Measurements from ENCODE around the gene ASCL2. TPM values are rescaled to one million over a fixed set of nuclear protein-coding genes. Genes with fewer than 3 reads are reported as not detected.

Gene ASCL2
- total RNA-seq, 1 experiment from 2014 or later: 0.35 TPM

DNA sequence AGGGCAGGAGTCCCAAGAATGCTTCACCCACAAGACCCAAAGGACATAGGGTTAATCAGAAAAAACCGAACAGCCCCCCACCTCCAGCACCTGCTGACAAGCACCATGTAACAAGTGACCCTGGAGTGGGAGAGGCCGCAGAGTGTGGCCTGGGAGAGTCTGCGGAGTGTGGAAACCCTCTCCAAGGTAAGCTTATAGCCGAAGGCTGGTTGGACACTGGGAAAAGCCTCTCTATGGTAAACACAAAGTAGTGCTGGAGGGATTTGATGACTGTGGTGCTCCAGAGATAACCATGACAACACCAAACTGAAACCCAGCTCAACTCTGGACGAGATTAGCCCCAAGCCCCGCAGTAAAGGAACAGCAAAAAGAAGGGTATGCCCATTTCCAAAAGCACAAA is 19.2 kb downstream of the ASCL2 start:
- no peak overlapping the region for H3K18ac ChIP-seq (ENCODE audit: insufficient read length, low read depth, low read length)
- no peak overlapping the region for H3K4me3 Mint-ChIP-seq
- no peak overlapping the region for H2AK5ac ChIP-seq (ENCODE audit: insufficient read length, low read length)
- no peak overlapping the region for H2BK120ac ChIP-seq (ENCODE audit: low read depth, low read length, poor library complexity, severe bottlenecking)
- DNase-seq: no peak
- H3K4ac ChIP-seq (ENCODE audit: low read depth, low read length): no peak overlapping the region
- H3K27ac Mint-ChIP-seq: no peak overlapping the region
- no peak overlapping the region for H2BK20ac ChIP-seq (ENCODE audit: low read depth, low read length, poor library complexity, severe bottlenecking)
- no peaks in the 10 kb centered on the region for H3K9me3 ChIP-seq (ENCODE audit: control insufficient read depth, low read depth, low read length)
- H4K20me1 ChIP-seq (ENCODE audit: control insufficient read depth, insufficient read depth, insufficient read length): no peaks in the 10 kb centered on the region
- no peak overlapping the region for H3K4me2 ChIP-seq (ENCODE audit: insufficient read depth, insufficient read length, low read length)
- H3K27ac ChIP-seq (ENCODE audit: insufficient read length, low read depth, low read length): no peak overlapping the region
- no peaks in the 10 kb centered on the region; a peak in 1 of 7 replicates for H3K36me3 Mint-ChIP-seq (ENCODE audit: insufficient read depth in 1 of 3, low read depth in 3 of 3)
- H3K9ac ChIP-seq (ENCODE audit: extremely low read depth, insufficient read length, low read length): no peak overlapping the region
- peaks cover 3% of the 10 kb centered on the region; the same call in 1 of the 2 replicates for H3K27me3 ChIP-seq (ENCODE audit: insufficient read depth, low read length)
- peaks cover 62% of the 10 kb centered on the region for H3K27me3 Mint-ChIP-seq (ENCODE audit: low read depth)
- H3K23ac ChIP-seq (ENCODE audit: insufficient read length, low read depth, low read length): no peak overlapping the region
- no peaks in the 10 kb centered on the region for H3K4me1 ChIP-seq (ENCODE audit: insufficient read depth, low read length)
- no CpG with 5 or more reads among the region's 6 CpGs for whole genome bisulfite sequencing (ENCODE audit: extremely low coverage, insufficient read length, low lambda C conversion rate)
- no peak overlapping the region for H2BK5ac ChIP-seq (ENCODE audit: insufficient read length, low read length)
- no peak overlapping the region for H4K5ac ChIP-seq (ENCODE audit: insufficient read length, low read depth, low read length)
- H3K23me2 ChIP-seq (ENCODE audit: insufficient read length, low read depth, low read length, poor library complexity, severe bottlenecking): peaks cover 2% of the 10 kb centered on the region
- no peak overlapping the region for H3K14ac ChIP-seq (ENCODE audit: insufficient read depth, low read length)
- H3T11ph ChIP-seq (ENCODE audit: low read length): no peak overlapping the region
- H3K79me2 ChIP-seq (ENCODE audit: insufficient read depth, low read length): no peaks in the 10 kb centered on the region
- no peaks in the 10 kb centered on the region for H3K79me1 ChIP-seq (ENCODE audit: insufficient read depth, low read depth, low read length, poor library complexity, severe bottlenecking)
- H3K9me3 Mint-ChIP-seq: peaks cover 0 to 16% of the 10 kb centered on the region in 2 experiments; a peak in 3 of 5 replicates
- TF ChIP-seq, protein P1, sequence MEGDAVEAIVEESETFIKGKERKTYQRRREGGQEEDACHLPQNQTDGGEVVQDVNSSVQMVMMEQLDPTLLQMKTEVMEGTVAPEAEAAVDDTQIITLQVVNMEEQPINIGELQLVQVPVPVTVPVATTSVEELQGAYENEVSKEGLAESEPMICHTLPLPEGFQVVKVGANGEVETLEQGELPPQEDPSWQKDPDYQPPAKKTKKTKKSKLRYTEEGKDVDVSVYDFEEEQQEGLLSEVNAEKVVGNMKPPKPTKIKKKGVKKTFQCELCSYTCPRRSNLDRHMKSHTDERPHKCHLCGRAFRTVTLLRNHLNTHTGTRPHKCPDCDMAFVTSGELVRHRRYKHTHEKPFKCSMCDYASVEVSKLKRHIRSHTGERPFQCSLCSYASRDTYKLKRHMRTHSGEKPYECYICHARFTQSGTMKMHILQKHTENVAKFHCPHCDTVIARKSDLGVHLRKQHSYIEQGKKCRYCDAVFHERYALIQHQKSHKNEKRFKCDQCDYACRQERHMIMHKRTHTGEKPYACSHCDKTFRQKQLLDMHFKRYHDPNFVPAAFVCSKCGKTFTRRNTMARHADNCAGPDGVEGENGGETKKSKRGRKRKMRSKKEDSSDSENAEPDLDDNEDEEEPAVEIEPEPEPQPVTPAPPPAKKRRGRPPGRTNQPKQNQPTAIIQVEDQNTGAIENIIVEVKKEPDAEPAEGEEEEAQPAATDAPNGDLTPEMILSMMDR (conservative IDR thresholded peaks at IDR 0.05): no peak
- no peak overlapping the region for H4K91ac ChIP-seq (ENCODE audit: insufficient read length, low read depth, low read length)
- H3K56ac ChIP-seq (ENCODE audit: insufficient read length, low read depth, low read length): no peak overlapping the region
- no peaks in the 10 kb centered on the region for H3K4me1 Mint-ChIP-seq
- no peak overlapping the region for H4K8ac ChIP-seq (replicated peaks; ENCODE audit: insufficient read length, low read depth, low read length)
- H2BK15ac ChIP-seq (ENCODE audit: low read depth, low read length): no peak overlapping the region
- H2AFZ ChIP-seq (ENCODE audit: low read length): no peak overlapping the region
- H2BK12ac ChIP-seq (ENCODE audit: insufficient read length, low read depth, low read length): no peak overlapping the region

Data from H9 (cell line).